Osteocyte (in vitro differentiated cells): ENCODE results near the gene ARGLU1. TPM values are rescaled to one million over a fixed set of nuclear protein-coding genes. Genes with fewer than 3 reads are reported as not detected.

Experiments
- DNase-seq: peaks from one replicate; pipeline ENCODE4 v3.0.0; 2021; ENCODE audit warnings: mixed read lengths; ENCODE audit not compliant: unreplicated experiment; ENCODE audit errors: extremely low spot score
- H3K27ac Mint-ChIP-seq: one replicate; pipeline ENCODE4 v1.8.0; 2021; ENCODE audit warnings: mild to moderate bottlenecking, mixed read lengths; ENCODE audit not compliant: unreplicated experiment
- H3K27me3 Mint-ChIP-seq: one replicate; pipeline ENCODE4 v1.8.0; 2021; ENCODE audit warnings: mixed read lengths; ENCODE audit not compliant: unreplicated experiment
- H3K36me3 Mint-ChIP-seq: one replicate; pipeline ENCODE4 v1.8.0; 2021; ENCODE audit warnings: mixed read lengths; ENCODE audit not compliant: unreplicated experiment
- H3K4me1 Mint-ChIP-seq: one replicate; pipeline ENCODE4 v1.8.0; 2021; ENCODE audit warnings: mixed read lengths; ENCODE audit not compliant: unreplicated experiment
- H3K4me3 Mint-ChIP-seq: one replicate; pipeline ENCODE4 v1.8.0; 2021; ENCODE audit warnings: mild to moderate bottlenecking, moderate library complexity, mixed read lengths; ENCODE audit not compliant: unreplicated experiment
- H3K9me3 Mint-ChIP-seq: one replicate; pipeline ENCODE4 v1.8.0; 2021; ENCODE audit warnings: mixed read lengths; ENCODE audit not compliant: unreplicated experiment
- total RNA-seq: library from RNA; stranded (reverse); gene quantifications from 2 replicates; pipeline ENCODE4 v1.2.1, GENCODE V29; 2021
- TF ChIP-seq, protein P1 (sequence below): fragments of 200-600 bp; sonication (generic); IDR thresholded peaks from 2 replicates; pipeline ENCODE4 v1.5.0; 2021; ENCODE audit warnings: antibody characterized with exemption, mild to moderate bottlenecking, moderate library complexity

The ARGLU1 gene
- total RNA-seq, 1 donor from 2014 or later, result 78.8 TPM

DNA sequence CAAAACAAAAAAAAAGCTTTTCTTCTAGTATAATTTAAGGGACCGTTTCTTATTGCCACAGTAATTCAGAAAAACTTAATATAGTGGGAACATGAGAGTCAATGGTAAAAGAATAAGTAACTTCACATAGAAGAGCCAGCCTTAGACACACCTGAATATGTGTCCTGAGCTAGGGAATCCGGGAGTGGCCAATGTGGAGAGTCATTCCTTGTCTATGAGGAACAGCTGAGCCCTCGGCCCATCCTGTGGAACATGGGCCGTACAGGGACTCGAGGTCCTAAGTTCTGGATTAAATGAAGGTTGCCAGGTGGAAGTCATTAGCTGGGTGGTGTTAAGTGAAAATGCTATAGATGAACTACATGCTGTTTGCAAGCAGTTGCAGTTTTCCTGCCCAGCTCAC is 64.7 kb downstream of the ARGLU1 start:
- Mint-ChIP-seq H3K27ac (peak overlapping the region; percentile 48), H3K36me3 (peaks cover 21% of the 10 kb centered on the region), H3K4me3 (no peak overlapping the region), H3K27me3 (no peaks in the 10 kb centered on the region), H3K9me3 (no peaks in the 10 kb centered on the region), H3K4me1 (peaks cover 55% of the 10 kb centered on the region)
- TF ChIP-seq, protein P1, sequence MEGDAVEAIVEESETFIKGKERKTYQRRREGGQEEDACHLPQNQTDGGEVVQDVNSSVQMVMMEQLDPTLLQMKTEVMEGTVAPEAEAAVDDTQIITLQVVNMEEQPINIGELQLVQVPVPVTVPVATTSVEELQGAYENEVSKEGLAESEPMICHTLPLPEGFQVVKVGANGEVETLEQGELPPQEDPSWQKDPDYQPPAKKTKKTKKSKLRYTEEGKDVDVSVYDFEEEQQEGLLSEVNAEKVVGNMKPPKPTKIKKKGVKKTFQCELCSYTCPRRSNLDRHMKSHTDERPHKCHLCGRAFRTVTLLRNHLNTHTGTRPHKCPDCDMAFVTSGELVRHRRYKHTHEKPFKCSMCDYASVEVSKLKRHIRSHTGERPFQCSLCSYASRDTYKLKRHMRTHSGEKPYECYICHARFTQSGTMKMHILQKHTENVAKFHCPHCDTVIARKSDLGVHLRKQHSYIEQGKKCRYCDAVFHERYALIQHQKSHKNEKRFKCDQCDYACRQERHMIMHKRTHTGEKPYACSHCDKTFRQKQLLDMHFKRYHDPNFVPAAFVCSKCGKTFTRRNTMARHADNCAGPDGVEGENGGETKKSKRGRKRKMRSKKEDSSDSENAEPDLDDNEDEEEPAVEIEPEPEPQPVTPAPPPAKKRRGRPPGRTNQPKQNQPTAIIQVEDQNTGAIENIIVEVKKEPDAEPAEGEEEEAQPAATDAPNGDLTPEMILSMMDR, result no peak
- no peak for DNase-seq

DNA sequence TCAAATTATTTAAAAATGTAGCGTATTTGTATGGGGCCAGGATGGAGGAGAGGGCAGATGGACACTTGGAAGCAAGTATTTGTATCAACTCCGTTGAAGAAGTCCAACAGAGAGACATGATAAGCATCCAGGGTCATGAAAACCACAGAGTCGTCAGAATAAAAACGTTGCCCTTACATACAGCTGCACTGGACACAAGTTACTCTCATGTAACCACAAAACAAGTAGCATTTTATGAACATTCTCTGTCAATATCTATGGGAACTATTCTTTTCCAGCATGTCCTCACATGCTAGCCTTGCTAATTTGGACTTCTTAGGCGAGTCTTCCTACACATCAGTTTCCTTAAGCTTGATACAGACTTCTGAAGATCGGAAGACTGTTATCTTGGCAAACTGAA is 67.5 kb downstream of the ARGLU1 start:
- DNase-seq, result no peak
- Mint-ChIP-seq H3K4me1 (peaks cover 67% of the 10 kb centered on the region), H3K27ac (peak overlapping the region; percentile 71), H3K4me3 (no peak overlapping the region), H3K27me3 (no peaks in the 10 kb centered on the region), H3K9me3 (no peaks in the 10 kb centered on the region), H3K36me3 (peaks cover 33% of the 10 kb centered on the region)
- TF ChIP-seq, protein P1, result no peak

DNA sequence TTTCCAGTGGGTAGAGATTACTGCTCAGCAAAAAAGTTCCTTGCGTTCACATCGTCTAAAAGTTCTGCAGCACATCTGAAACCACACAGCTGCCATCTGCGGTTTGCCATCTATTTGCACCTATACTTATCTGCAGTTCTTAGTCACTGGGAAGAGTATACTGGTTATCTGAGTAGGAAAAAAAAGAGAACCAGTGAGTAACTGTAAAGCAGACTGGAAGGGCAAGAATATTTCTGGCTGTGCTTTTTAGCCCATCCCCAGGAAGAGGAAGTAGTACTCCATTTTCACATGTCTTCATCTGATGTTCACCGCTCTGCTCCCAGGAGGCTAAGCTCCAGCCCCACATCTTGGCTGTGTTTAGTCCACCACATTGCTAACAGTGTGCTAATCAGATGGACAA is 68.0 kb downstream of the ARGLU1 start:
- Mint-ChIP-seq H3K4me1 (peaks cover 65% of the 10 kb centered on the region), H3K4me3 (no peak overlapping the region), H3K9me3 (no peaks in the 10 kb centered on the region), H3K27me3 (no peaks in the 10 kb centered on the region), H3K36me3 (peaks cover 34% of the 10 kb centered on the region), H3K27ac (peak overlapping the region; percentile 71)
- DNase-seq, result no peak
- TF ChIP-seq, protein P1, result no peak

DNA sequence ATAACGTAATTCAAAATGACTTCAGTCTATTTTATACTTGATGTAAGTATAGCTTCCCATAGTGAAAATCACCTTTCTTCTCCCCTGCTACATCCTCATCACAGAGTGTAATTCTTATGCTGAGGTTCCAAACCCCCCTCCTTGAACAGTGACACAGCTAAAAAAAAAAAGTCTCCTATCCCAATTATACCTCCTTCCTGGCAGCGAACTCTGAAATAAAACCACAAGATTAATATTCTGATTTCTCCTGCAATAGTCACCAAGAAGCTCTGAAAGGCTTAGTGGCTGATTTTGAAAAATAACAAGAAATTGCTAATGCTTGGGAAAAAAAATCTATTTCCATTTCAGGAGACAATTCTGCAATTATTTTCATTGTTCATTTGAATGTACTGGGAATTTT is 68.8 kb downstream of the ARGLU1 start:
- no peak for DNase-seq
- H3K27ac Mint-ChIP-seq, result peak overlapping the region; percentile 36
- peaks cover 40% of the 10 kb centered on the region for H3K36me3 Mint-ChIP-seq
- H3K4me3 Mint-ChIP-seq, result peak overlapping the region; percentile 27
- H3K27me3 Mint-ChIP-seq, result no peaks in the 10 kb centered on the region
- H3K4me1 Mint-ChIP-seq, result peaks cover 61% of the 10 kb centered on the region
- TF ChIP-seq, protein P1, result no peak
- no peaks in the 10 kb centered on the region for H3K9me3 Mint-ChIP-seq

DNA sequence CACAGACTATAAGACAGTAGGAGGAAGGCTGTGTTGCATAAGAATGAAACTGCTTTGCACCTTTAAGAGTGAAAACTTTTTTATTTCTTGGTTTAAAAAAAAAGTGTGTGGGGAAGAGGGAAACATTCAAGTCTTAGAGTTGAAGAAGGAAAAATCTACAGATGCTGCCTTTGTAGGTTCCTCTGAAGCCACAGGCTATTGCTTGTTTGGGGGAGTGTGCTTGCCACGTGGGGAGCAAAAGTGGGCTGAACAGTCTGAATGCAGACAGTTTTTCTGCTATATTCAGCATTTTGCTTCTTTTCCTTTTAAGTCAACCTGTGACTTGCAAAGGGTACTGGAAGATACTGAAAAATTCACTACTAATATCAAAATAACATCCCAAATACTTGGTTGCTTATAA is 69.4 kb downstream of the ARGLU1 start:
- Mint-ChIP-seq H3K4me3 (no peak overlapping the region), H3K36me3 (peaks cover 45% of the 10 kb centered on the region), H3K9me3 (no peaks in the 10 kb centered on the region), H3K27ac (peak overlapping the region; percentile 36), H3K27me3 (no peaks in the 10 kb centered on the region), H3K4me1 (peaks cover 55% of the 10 kb centered on the region)
- DNase-seq, result no peak
- TF ChIP-seq, protein P1, result no peak
